Measurements from ENCODE around the gene CDKL1.

The CDKL1 gene

GRCh38 chr14:50357753-50358395, 38.8 kb downstream of the CDKL1 start:
- H3K4me3 ChIP-seq (ENCODE audit: low read depth, low read length): no peak overlapping the region
- ChIA-PET POLR2A (no interaction called here), CTCF (interaction anchor here (0.7 kb wide), 1 partner anchor 9 kb away, joined by 6 read pairs; no protein-coding TSS in a partner anchor)
- no peak for TF ChIP-seq ZNF155 (tag by site-specific recombination; IDR thresholded peaks at IDR 0.05)
- TF ChIP-seq ZFHX2 (tag by site-specific recombination; conservative IDR thresholded peaks at IDR 0.05): peak; percentile 40
- no peaks in the 10 kb centered on the region for H3K9me3 ChIP-seq (ENCODE audit: control insufficient read depth, insufficient read depth, low read depth, low read length)
- H3K4me1 ChIP-seq (ENCODE audit: control insufficient read depth, insufficient read depth, low read length): peaks cover under 1% of the 10 kb centered on the region
- no peak overlapping the region for H3K27ac ChIP-seq (ENCODE audit: extremely low read depth, low read depth, low read length)
- no peaks in the 10 kb centered on the region for H3K36me3 ChIP-seq (ENCODE audit: control insufficient read depth in 2 of 2, insufficient read depth in 1 of 2, low read length in 2 of 2)

DNA sequence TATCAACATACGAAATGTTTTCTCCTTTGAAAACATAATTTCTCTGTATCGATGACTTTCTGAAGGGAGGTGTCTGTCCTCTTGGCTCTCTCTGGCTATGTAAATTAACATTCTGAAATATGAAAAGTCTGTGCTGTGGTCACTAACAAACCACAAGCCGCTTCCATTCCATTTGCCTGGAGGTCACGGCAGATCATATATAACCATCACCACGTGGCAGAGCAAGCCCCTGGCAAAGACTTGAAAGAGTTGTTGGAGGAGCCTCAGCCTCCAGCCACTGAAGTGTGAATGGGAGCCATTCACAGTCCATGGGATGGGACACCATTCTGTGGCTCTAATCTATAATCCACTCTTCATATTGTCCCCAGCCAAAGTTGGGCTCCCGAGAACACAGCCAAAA, 39.6 kb downstream of the CDKL1 start:
- Histone ChIP-seq H3K4me1 (ENCODE audit: control insufficient read depth, insufficient read depth, low read length) (peaks cover 2% of the 10 kb centered on the region), H3K36me3 (ENCODE audit: control insufficient read depth in 2 of 2, insufficient read depth in 1 of 2, low read length in 2 of 2) (no peaks in the 10 kb centered on the region), H3K9me3 (ENCODE audit: control insufficient read depth, insufficient read depth, low read depth, low read length) (no peaks in the 10 kb centered on the region), H3K4me3 (ENCODE audit: low read depth, low read length) (no peak overlapping the region), H3K27ac (ENCODE audit: extremely low read depth, low read depth, low read length) (no peak overlapping the region)
- no peak for TF ChIP-seq ZNF654 (tag by site-specific recombination; IDR thresholded peaks at IDR 0.05; ENCODE audit: low read depth)
- no peak for TF ChIP-seq ZNF174 (tag by site-specific recombination; IDR thresholded peaks at IDR 0.05)
- no peak for TF ChIP-seq ZNF354C (tag by site-specific recombination; IDR thresholded peaks at IDR 0.05; ENCODE audit: borderline replicate concordance, low read depth)
- no peak for TF ChIP-seq ZNF488 (tag by site-specific recombination; IDR thresholded peaks at IDR 0.05)
- TF ChIP-seq, protein P1, sequence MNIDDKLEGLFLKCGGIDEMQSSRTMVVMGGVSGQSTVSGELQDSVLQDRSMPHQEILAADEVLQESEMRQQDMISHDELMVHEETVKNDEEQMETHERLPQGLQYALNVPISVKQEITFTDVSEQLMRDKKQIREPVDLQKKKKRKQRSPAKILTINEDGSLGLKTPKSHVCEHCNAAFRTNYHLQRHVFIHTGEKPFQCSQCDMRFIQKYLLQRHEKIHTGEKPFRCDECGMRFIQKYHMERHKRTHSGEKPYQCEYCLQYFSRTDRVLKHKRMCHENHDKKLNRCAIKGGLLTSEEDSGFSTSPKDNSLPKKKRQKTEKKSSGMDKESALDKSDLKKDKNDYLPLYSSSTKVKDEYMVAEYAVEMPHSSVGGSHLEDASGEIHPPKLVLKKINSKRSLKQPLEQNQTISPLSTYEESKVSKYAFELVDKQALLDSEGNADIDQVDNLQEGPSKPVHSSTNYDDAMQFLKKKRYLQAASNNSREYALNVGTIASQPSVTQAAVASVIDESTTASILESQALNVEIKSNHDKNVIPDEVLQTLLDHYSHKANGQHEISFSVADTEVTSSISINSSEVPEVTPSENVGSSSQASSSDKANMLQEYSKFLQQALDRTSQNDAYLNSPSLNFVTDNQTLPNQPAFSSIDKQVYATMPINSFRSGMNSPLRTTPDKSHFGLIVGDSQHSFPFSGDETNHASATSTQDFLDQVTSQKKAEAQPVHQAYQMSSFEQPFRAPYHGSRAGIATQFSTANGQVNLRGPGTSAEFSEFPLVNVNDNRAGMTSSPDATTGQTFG (tag by site-specific recombination; IDR thresholded peaks at IDR 0.05; ENCODE audit: borderline replicate concordance): no peak
- no peak for TF ChIP-seq ZNF394 (tag by site-specific recombination; IDR thresholded peaks at IDR 0.05; ENCODE audit: borderline replicate concordance)
- TF ChIP-seq ZNF169 (tag by site-specific recombination; IDR thresholded peaks at IDR 0.05): no peak
- TF ChIP-seq REPIN1 (tag by site-specific recombination; IDR thresholded peaks at IDR 0.05; ENCODE audit: low read depth): no peak
- TF ChIP-seq OSR2 (tag by site-specific recombination; IDR thresholded peaks at IDR 0.05): no peak
- TF ChIP-seq, protein P2, sequence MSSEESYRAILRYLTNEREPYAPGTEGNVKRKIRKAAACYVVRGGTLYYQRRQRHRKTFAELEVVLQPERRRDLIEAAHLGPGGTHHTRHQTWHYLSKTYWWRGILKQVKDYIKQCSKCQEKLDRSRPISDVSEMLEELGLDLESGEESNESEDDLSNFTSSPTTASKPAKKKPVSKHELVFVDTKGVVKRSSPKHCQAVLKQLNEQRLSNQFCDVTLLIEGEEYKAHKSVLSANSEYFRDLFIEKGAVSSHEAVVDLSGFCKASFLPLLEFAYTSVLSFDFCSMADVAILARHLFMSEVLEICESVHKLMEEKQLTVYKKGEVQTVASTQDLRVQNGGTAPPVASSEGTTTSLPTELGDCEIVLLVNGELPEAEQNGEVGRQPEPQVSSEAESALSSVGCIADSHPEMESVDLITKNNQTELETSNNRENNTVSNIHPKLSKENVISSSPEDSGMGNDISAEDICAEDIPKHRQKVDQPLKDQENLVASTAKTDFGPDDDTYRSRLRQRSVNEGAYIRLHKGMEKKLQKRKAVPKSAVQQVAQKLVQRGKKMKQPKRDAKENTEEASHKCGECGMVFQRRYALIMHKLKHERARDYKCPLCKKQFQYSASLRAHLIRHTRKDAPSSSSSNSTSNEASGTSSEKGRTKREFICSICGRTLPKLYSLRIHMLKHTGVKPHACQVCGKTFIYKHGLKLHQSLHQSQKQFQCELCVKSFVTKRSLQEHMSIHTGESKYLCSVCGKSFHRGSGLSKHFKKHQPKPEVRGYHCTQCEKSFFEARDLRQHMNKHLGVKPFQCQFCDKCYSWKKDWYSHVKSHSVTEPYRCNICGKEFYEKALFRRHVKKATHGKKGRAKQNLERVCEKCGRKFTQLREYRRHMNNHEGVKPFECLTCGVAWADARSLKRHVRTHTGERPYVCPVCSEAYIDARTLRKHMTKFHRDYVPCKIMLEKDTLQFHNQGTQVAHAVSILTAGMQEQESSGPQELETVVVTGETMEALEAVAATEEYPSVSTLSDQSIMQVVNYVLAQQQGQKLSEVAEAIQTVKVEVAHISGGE (tag by site-specific recombination; conservative IDR thresholded peaks at IDR 0.05; ENCODE audit: low read depth): no peak
- TF ChIP-seq ZNF76 (tag by site-specific recombination; IDR thresholded peaks at IDR 0.05; ENCODE audit: borderline replicate concordance, low read depth): no peak
- TF ChIP-seq ZNF596 (tag by site-specific recombination; IDR thresholded peaks at IDR 0.05): no peak
- TF ChIP-seq ZNF423 (tag by site-specific recombination; IDR thresholded peaks at IDR 0.05): no peak
- TF ChIP-seq ZNF521 (tag by site-specific recombination; IDR thresholded peaks at IDR 0.05): no peak
- no peak for TF ChIP-seq ZNF544 (tag by site-specific recombination; IDR thresholded peaks at IDR 0.05)
- no peak for TF ChIP-seq ZBTB26 (tag by site-specific recombination; optimal IDR thresholded peaks at IDR 0.05)
- no peak for TF ChIP-seq ZNF571 (tag by site-specific recombination; IDR thresholded peaks at IDR 0.05)
- no peak for TF ChIP-seq HOXA7 (CRISPR knock-in tag; IDR thresholded peaks at IDR 0.05; ENCODE audit: borderline replicate concordance)
- TF ChIP-seq ZNF10 (tag by site-specific recombination; IDR thresholded peaks at IDR 0.05): no peak
- POLR2A ChIA-PET: no interaction called here
- CTCF ChIA-PET: no interaction called here

Data from HEK293 (cell line).